Body of pancreas (tissue), 4 donors: ENCODE data around the gene CCDC91. TPM values are rescaled to one million over a fixed set of nuclear protein-coding genes. Genes with fewer than 3 reads are reported as not detected.

ENCODE experiments used
- ATAC-seq: fragments of 150-250 bp; one replicate; pipeline ENCODE4 v1.9.1; 2016
- DNase-seq, 4 donors: peaks; one replicate each; pipeline ENCODE4 v3.0.0-alpha.2; 2019
- H3K27ac ChIP-seq, 4 donors: fragments of 200-600 bp; sonication (generic); 1 replicate in 3 of 4; 2 replicates in 1 of 4; pipeline versions ENCODE4 v1.5.1 to v1.6.1; 2016 to 2019; ENCODE audit warnings: mild to moderate bottlenecking in 1 of 4, mixed read lengths in 1 of 4, moderate library complexity in 1 of 4
- H3K27me3 ChIP-seq, 2 donors: fragments of 200-600 bp; sonication (generic); one replicate each; pipeline ENCODE4 v1.6.0; 2016; ENCODE audit warnings: mild to moderate bottlenecking in 1 of 2
- H3K36me3 ChIP-seq, 2 donors: fragments of 200-600 bp; sonication (generic); replicated peaks in 1 of 2; 2 replicates each; pipeline ENCODE4 v1.5.1; 2016; ENCODE audit warnings: low read depth in 2 of 2; ENCODE audit not compliant: insufficient read depth in 1 of 2
- H3K4me1 ChIP-seq: fragments of 200-600 bp; sonication (generic); one replicate; pipeline ENCODE4 v1.6.0; 2016
- H3K4me3 ChIP-seq, 2 donors: fragments of 200-600 bp; sonication (generic); 1 replicate in 1 of 2; 2 replicates in 1 of 2; pipeline ENCODE4 v1.5.1; 2016 to 2019
- H3K9me3 ChIP-seq, 3 donors: fragments of 200-600 bp; sonication (generic); 1 replicate in 2 of 3; 2 replicates in 1 of 3; pipeline ENCODE4 v1.5.1; 2016
- CTCF ChIP-seq, 7 experiments: fragments of 450-650 bp in 4 of 7; fragments of 200-600 bp in 3 of 7; sonication (generic) in 3 of 7; IDR thresholded peaks; one replicate each; pipeline ENCODE4 v1.5.1; 2016 to 2019; ENCODE audit warnings: antibody characterized with exemption in 7 of 7
- POLR2A ChIP-seq, 3 donors: fragments of 450-650 bp; IDR thresholded peaks; one replicate each; pipeline ENCODE4 v1.6.1; 2016; ENCODE audit warnings: antibody characterized with exemption in 3 of 3, mild to moderate bottlenecking in 2 of 3
- WGBS, 2 donors: methylation state at CpG; one replicate each; pipeline ENCODE4 v1.1.5; 2017; 5-methylcytosine and 5-hydroxymethylcytosine counted together
- intact Hi-C: fragments of 100-400 bp; cut with DNase I; formaldehyde crosslinking; loops from one replicate; pipeline ENCODE4 v1.15.1; 2023
- total RNA-seq, 2 donors: library from RNA; depleted of rRNA; stranded (reverse); fragments of >200 nt; gene quantifications; one replicate each; pipeline ENCODE4 v1.1.0, GENCODE V29; 2016

The CCDC91 gene
- total RNA-seq, 2 donors from 2014 or later, result 31.9 to 35.6 TPM

GRCh38 chr12:28484156-28484555 is 293.9 kb downstream of the CCDC91 start:
- H3K9me3 ChIP-seq, result no peaks in the 10 kb centered on the region
- intact Hi-C loops, result no loop called here
- ATAC-seq (no peak), DNase-seq (no peak)
- no peaks in the 10 kb centered on the region for H3K4me1 ChIP-seq
- 89 to 97% methylated on average over 1 of the region's 1 CpG for WGBS, 2 donors
- no peak for TF ChIP-seq CTCF (IDR thresholded peaks at IDR 0.05)
- no peak for TF ChIP-seq POLR2A (IDR thresholded peaks at IDR 0.05)
- H3K36me3 ChIP-seq, result no peaks in the 10 kb centered on the region
- no peak overlapping the region for H3K4me3 ChIP-seq
- H3K27ac ChIP-seq, result no peak overlapping the region
- no peaks in the 10 kb centered on the region for H3K27me3 ChIP-seq

- no peak for DNase-seq
- H3K4me1 ChIP-seq, result no peaks in the 10 kb centered on the region
- no peaks in the 10 kb centered on the region for H3K27me3 ChIP-seq
- no peak overlapping the region for H3K4me3 ChIP-seq
- no peak for TF ChIP-seq POLR2A (IDR thresholded peaks at IDR 0.05)
- TF ChIP-seq CTCF (IDR thresholded peaks at IDR 0.05), result no peak
- no peaks in the 10 kb centered on the region for H3K36me3 ChIP-seq
- no peak overlapping the region for H3K27ac ChIP-seq
- WGBS, 2 donors, result 81 to 86% methylated on average over 1 of the region's 1 CpG
- H3K9me3 ChIP-seq, result no peaks in the 10 kb centered on the region
- no peak for ATAC-seq
- intact Hi-C loops, result no loop called here
Measured at GRCh38 chr12:28486521-28486920, 296.3 kb downstream of the CCDC91 start.

GRCh38 chr12:28489246-28489645 is 299.0 kb downstream of the CCDC91 start:
- DNase-seq (no peak), ATAC-seq (no peak)
- H3K36me3 ChIP-seq, result no peaks in the 10 kb centered on the region
- no peaks in the 10 kb centered on the region for H3K4me1 ChIP-seq
- H3K4me3 ChIP-seq, result no peak overlapping the region
- TF ChIP-seq CTCF (IDR thresholded peaks at IDR 0.05), result no peak
- WGBS, 2 donors, result 87 to 95% methylated on average over 2 of the region's 2 CpGs
- intact Hi-C loops, result no loop called here
- H3K9me3 ChIP-seq, result no peaks in the 10 kb centered on the region
- H3K27ac ChIP-seq, result no peak overlapping the region
- no peaks in the 10 kb centered on the region for H3K27me3 ChIP-seq

DNA sequence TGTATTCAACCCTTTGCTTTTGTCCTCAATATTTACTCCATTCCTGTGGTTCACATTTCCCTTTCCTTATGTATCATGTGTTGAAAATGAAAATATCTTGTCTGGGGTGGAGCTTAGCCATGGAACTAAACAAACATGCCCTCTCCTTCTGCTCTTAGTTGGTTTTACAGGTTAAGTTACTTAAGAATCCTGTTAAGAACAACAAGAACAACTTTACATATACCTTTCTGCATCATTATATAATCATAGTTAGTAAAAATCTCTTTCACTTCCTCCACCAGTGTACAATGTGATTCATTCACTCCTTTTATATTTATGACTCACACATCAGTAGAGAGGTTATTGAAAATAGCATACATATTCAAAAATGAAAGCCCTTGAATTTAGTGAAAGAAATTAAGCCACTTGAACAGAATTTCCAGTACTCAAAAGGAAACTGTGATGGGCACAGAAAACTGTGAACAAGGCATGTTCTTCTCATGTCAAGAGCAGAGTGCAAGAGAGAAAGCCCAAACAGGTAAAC is 307.7 kb downstream of the CCDC91 start:
- intact Hi-C loops, result no loop called here
- Histone ChIP-seq H3K4me3 (no peak overlapping the region), H3K27me3 (no peaks in the 10 kb centered on the region), H3K27ac (peak overlapping the region in 2 of 4 donors; percentile 5 to 20), H3K36me3 (no peaks in the 10 kb centered on the region), H3K4me1 (peaks cover 18% of the 10 kb centered on the region), H3K9me3 (no peaks in the 10 kb centered on the region)
- ATAC-seq (peak; percentile 45), DNase-seq (no peak)
- TF ChIP-seq CTCF (IDR thresholded peaks at IDR 0.05) (no peak), POLR2A (IDR thresholded peaks at IDR 0.05) (no peak)

DNA sequence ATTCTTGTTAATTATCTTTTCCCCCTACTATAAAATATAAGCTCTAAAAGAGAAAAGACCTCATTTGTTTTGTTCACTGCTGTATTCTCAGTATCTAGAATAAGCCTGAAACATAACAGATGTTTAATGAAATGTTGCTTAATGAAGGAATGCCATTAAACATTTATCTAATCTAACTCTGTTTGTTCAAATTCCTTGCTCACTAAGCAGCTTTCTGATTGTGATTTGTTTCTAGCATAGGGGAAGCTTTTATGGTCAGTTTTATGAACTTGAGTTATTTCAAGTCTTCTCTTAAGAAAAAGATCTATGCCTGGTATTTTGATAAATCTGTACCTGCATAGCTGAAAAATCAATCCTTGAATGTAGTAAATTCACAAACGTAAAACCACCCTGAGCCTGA is 308.6 kb downstream of the CCDC91 start:
- DNase-seq, result no peak
- Histone ChIP-seq H3K9me3 (no peaks in the 10 kb centered on the region), H3K36me3 (no peaks in the 10 kb centered on the region), H3K27ac (peak overlapping the region in 1 of 4 donors; percentile 5), H3K4me1 (peaks cover 18% of the 10 kb centered on the region), H3K27me3 (no peaks in the 10 kb centered on the region), H3K4me3 (no peak overlapping the region)
- intact Hi-C loops, result no loop called here
- no peak for ATAC-seq
- TF ChIP-seq CTCF (IDR thresholded peaks at IDR 0.05), result no peak
- TF ChIP-seq POLR2A (IDR thresholded peaks at IDR 0.05), result no peak
- WGBS, 2 donors, result 18 to 36% methylated on average over 1 of the region's 1 CpG
